ENCODE data around the gene FAM83G.

- TF ChIP-seq POLR2AphosphoS5 (IDR thresholded peaks at IDR 0.05; ENCODE audit: insufficient read depth, low read depth, low read length) (no peak), CTCF (IDR thresholded peaks at IDR 0.05; ENCODE audit: extremely low read depth in 1 of 2, insufficient read depth in 1 of 2, low read depth in 1 of 2, low read length in 2 of 2) (no peak), POLR2A (IDR thresholded peaks at IDR 0.05; ENCODE audit: low read depth, low read length) (no peak), JUN (IDR thresholded peaks at IDR 0.05; ENCODE audit: borderline replicate concordance, insufficient read depth, insufficient read length, low read depth) (no peak), MAX (IDR thresholded peaks at IDR 0.05; ENCODE audit: insufficient read depth, insufficient read length) (no peak), GATA2 (IDR thresholded peaks at IDR 0.05; ENCODE audit: insufficient read depth, insufficient read length, low read depth, low read length) (no peak)
Observed at GRCh38 chr17:18954321-18954720, 50.2 kb downstream of the FAM83G start.

Data from endothelial cell of umbilical vein (primary cell).